HG03196 (cell line): ENCODE data around the gene SLC22A23.

Experiments used
- ATAC-seq: cut with Tn5 transposase; IDR thresholded peaks from one replicate; pipeline ENCODE4 v1.9.1; 2021; ENCODE audit not compliant: unreplicated experiment

The SLC22A23 gene

GRCh38 chr6:3289664-3290055 is 167.2 kb downstream of the SLC22A23 start:
- ATAC-seq: no peak

GRCh38 chr6:3288711-3289663 is 167.9 kb downstream of the SLC22A23 start:
- no peak for ATAC-seq

DNA sequence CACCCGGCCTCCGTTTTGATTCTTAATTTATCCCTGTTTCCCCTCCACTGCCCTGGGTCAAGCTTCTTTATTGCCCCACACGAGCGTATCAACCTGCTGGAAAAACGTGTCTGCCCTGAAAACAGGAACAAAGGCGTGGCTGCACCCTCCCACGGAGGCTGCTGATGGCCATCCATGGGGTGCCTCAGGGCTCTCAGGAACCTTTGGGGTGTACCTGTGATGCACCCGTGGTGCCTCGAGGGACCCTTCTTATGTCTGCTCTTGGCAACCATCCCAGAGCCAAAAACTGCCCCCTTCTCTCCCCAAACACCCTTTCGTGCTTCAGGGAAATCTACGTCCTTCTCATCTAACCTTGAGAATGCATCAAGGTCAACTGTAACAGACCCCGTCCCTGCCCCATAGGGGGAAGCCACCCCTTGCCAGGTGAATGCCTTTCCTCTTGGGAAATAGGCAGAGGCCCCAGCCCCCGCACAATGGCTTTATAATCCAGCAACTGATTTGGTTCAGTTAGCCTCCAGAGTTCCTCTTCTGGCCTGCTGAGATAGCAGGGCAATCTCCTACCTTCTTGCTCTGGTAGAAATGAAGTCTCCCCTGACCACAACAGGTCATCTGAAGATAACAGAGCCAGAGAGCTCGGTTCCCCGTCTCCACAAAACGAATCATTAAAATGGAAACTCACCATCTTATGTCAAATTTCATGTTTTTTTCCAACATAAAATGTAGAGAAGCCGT is 168.7 kb downstream of the SLC22A23 start:
- ATAC-seq: no peak

DNA sequence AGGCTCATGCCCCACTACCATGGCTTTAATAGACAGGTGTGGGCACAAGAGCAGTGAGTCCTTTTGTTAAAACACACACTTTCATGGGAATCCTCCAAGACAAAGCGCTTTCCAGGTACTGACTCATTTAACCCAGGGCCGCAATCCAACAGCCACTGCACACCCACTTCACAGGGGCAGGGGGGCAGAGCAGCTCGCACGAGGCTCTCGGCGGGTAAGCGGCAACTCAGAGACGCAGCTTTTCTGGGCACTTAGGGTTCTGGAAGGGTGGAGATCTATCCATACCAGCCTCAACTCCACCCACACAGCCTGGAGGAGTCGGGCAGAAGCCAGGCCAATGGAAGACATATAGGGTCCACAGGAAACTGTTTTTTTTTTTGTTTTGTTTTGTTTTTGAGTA is 169.5 kb downstream of the SLC22A23 start:
- no peak for ATAC-seq

DNA sequence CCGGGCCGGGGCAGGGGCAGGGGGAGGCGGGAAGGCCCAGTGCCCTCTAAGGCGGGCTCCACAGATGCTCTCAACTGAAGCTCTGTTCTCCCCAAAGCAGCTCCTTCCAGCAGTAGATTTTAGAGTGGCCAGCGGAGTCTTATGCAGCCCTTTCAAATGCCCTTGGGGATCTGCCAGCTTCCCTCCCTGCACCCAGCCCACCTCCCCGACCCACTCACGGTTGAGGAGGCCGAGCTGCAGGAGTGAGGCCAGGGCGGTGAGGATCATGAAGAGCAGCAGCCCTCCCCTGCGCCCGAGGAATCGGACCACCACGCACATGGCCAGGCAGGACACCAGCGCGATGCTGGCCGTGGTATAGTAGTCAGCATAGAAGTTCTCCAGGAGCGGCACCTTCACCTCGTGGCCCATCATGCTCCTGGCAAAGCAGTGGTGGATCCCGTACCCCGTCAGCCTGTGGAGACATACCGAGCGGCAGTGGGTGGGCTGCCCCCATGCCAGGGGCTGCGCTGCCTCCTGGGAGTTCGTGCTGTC is 170.1 kb downstream of the SLC22A23 start:
- no peak for ATAC-seq

- no peak for ATAC-seq
Observed at GRCh38 chr6:3285732-3286131, 171.1 kb downstream of the SLC22A23 start.

DNA sequence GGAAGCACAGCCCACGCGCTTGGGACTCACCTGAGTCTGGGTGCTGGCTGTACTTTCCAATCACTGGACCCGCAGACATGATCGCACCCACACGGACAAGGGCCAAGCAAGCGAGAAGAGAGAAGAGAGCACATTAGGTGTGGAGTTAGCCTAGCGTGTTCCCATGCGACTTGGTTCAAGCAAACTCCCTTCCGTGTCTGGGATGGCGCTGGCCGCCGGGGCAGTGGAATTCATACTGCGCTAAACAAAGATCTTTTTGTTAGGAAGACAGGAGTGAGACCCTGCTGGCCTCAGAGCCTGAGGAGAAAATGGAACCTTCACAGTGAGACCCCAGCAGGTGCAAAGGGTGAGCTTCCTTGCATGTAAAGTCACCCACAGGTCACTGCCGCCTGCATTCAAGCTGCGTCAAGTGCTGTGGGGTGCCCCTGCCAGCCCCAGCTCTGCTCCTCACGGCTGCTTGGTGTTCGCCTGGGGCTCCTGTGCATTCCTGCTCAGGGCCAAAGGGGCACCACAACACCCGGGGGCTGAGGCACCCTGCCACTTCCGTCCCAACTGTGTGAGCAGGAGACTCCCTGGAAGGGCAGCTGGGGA is 171.7 kb downstream of the SLC22A23 start:
- ATAC-seq: no peak

DNA sequence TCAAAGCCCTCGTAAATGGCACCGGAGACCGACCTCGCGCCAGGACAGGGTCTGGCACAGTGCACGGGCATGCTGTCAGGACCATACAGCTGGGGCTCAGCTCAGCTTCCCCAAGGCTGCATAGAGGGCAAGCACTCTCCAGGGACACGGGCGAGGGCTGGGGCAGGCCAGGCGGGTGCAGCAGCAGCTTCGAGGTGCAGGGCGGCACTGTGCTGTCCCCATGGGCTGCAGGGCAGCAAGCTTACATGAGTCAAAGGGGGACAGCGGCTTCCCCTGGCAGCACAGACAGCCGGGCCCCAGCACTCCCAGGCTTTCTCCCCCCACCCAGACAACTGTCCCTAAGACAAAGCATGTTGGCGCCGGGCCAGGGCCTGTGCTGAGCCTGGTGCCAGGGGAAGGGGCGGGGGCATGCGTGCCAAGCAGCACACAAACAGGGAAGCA is 172.4 kb downstream of the SLC22A23 start:
- ATAC-seq: no peak

GRCh38 chr6:3283641-3284435 is 173.0 kb downstream of the SLC22A23 start:
- ATAC-seq: no peak

DNA sequence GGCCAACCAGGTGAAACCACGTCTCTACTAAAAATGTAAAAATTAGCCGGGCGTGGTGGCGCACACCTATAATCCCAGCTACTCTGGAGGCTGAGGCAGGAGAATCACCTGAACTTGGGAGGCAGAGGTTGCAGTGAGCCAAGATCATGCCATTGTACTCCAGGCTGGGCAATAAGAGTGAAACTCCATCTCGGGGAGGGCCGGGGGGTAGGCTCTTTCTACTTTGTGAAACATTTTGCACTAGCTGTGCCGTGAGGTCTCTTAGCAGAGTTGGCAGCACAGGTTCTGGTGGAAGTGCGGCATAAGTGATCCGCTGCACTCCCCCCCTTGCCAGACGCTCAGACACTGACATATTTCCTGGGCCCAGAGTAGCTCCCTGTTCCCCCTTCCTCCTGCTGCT is 173.6 kb downstream of the SLC22A23 start:
- ATAC-seq: no peak

DNA sequence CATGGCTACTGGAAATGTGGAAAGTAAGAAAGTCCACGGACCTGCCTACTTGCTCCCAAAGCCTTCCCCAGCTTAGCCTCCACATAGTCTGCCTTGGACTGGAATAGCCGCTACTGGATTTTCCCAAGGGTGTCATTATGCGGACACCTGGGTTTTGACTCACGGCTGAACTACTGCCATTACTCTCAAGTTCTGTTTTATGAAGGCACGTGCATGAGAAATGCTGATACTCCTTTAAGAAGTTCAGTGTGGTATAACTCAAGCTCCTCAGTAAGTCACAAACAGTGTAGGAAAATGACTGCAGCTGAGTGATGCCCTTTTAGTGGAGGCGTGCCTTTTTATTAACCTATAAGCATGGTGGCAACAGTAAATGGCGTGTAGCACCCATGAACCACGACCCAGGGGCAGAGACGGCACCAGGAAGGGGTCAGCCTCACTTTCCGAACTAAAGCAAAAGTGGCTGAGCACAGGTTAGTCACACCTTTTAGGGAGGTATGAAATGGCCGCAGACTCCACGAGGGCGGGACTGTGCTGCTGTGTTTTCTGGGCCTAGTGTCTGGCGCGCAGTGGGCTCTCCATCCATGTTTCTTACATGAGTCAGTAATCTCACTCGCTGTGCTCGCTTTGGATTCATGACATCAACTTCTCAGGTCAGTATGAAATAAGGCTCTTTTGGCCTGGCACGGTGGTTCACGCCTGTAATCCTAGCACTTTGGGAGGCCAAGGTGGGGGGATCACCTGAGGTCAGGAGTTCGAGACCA is 174.2 kb downstream of the SLC22A23 start:
- no peak for ATAC-seq

DNA sequence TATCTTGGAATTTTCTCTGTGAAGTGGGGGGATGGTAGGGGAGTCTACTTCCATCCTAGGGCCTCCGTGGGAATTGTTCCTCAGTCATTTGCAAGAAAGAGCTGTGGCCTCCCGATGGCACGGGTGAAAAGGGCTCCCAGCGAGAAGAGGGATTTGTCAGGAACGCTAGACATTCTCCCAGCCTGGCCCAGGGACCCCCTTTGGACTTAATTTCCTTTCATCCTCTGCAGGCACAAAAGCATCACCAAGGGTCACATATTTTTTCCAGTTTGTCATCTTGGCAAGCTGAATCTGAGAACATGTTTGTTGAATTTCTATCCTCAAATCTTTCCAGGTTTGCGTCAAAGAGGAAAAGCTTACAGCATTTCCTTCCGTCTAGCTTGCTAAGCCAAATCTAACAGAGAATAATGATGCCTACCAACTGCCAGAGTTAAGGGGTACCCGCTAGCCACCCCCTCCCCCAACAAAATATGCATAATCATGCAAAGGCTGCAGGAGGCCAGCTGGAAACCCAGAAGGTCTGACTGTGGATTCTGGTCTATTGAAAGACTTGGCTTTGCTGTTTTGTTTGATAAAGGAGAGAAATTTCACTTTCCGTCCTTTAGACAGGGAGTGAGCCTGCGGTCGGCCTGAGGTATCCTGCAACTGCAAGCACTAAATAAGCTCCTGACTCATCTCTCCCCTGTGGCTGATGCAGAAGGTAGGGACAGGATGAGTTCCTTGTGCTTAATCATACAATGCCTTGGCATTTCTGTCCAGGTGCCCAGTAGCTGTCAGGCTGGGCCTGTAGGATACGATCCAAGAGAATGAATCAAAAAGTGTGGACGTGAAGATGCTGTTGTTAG is 175.0 kb downstream of the SLC22A23 start:
- no peak for ATAC-seq

DNA sequence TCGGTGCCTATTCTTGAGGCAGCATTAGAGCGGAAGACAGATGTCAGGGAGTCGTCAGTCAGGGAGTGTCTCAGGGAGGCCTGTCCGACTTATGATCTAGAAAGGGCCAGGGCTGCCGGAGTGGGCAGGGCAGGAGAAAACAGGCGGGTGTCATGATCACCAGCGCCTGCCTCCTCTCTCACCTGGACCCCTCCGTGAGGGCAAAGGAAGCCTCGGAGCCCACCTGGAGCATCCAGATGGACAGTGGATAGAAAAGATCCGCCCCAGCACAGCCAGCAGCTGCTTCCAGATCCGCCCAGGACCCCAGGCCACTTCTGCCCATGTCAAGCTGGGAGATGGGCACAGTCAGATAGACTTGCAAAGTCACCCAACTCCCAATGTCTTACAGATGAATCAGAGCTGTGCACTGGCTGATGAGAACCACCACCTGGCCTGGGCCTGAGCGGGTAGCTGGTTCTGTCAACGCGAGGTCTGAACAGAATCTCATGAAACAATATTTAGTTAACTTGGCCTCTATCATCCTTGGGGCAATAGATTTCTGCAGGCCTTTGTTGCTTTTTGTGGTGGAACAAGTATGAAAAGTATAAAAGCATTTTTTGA is 175.9 kb downstream of the SLC22A23 start:
- ATAC-seq: no peak

- ATAC-seq: no peak
Observed at GRCh38 chr6:3280091-3280490, 176.8 kb downstream of the SLC22A23 start.

GRCh38 chr6:3278691-3279090 is 178.2 kb downstream of the SLC22A23 start:
- ATAC-seq: no peak

- ATAC-seq: no peak
Observed at GRCh38 chr6:3277851-3278416, 178.9 kb downstream of the SLC22A23 start.

DNA sequence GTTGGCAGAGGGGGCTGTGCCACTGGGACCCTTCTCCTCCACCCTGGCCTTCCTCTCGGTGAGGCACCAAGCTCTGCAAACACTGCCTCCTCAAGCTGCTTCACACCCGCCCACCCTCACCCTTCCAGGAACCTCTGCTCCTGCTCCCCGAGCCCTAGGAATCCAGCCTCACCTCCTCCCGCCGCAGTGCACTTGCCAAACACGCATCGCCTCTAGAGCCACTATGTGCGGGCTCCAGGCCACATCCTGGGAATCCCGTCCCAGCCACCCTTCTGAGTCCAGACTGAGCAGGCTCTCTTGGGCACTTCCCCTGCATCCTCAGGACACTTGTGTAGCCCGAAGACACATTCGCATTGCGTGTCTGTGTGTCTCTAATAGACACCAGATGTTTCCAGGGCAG is 179.6 kb downstream of the SLC22A23 start:
- ATAC-seq: no peak
